Trophoblast cell (in vitro differentiated cells and primary cell): Measurements from ENCODE around the gene TINAGL1.

ENCODE experiments used
- DNase-seq, 2 donors: peaks; one replicate each; pipeline ENCODE4 v3.0.0-alpha.2; 2016
- H2AFZ ChIP-seq: 2 replicates; pipeline ENCODE4 v1.6.1; 2013; ENCODE audit warnings: low read length, moderate library complexity, mild to moderate bottlenecking; ENCODE audit not compliant: insufficient read depth, poor library complexity
- H2AK5ac ChIP-seq: 2 replicates; pipeline ENCODE4 v1.6.1; 2013; ENCODE audit warnings: mild to moderate bottlenecking, low read length
- H2BK120ac ChIP-seq: 2 replicates; pipeline ENCODE4 v1.6.1; 2013; ENCODE audit warnings: low read length, mild to moderate bottlenecking, moderate library complexity; ENCODE audit not compliant: insufficient read depth, poor library complexity
- H2BK12ac ChIP-seq: 2 replicates; pipeline ENCODE4 v1.6.1; 2013; ENCODE audit warnings: mild to moderate bottlenecking, low read length, moderate library complexity
- H2BK5ac ChIP-seq: 2 replicates; pipeline ENCODE4 v1.6.1; 2013; ENCODE audit warnings: low read length, low read depth, moderate library complexity, mild to moderate bottlenecking; ENCODE audit not compliant: poor library complexity
- H3K14ac ChIP-seq: 2 replicates; pipeline ENCODE4 v1.6.1; 2013; ENCODE audit warnings: mild to moderate bottlenecking, low read length
- H3K18ac ChIP-seq: 2 replicates; pipeline ENCODE4 v1.6.1; 2013; ENCODE audit warnings: mild to moderate bottlenecking, low read length
- H3K23ac ChIP-seq: 2 replicates; pipeline ENCODE4 v1.6.1; 2013; ENCODE audit warnings: low read length
- H3K27ac ChIP-seq: 2 replicates; pipeline ENCODE4 v1.5.1; 2013; ENCODE audit warnings: low read depth, mild to moderate bottlenecking, inconsistent platforms, low read length, moderate library complexity
- H3K27me3 ChIP-seq: 2 replicates; pipeline ENCODE4 v1.6.1; 2013; ENCODE audit warnings: inconsistent platforms, mild to moderate bottlenecking, low read length, moderate library complexity; ENCODE audit not compliant: insufficient read depth
- H3K36me3 ChIP-seq, 2 experiments: 1 replicate in 1 of 2; 2 replicates in 1 of 2; pipeline ENCODE4 v1.6.1; 2013; ENCODE audit warnings: low read length in 2 of 2, mild to moderate bottlenecking in 2 of 2, moderate library complexity in 1 of 2; ENCODE audit not compliant: insufficient read depth in 2 of 2, control insufficient read depth in 1 of 2
- H3K4ac ChIP-seq: 2 replicates; pipeline ENCODE4 v1.6.1; 2013; ENCODE audit warnings: low read depth, mild to moderate bottlenecking, low read length, moderate library complexity
- H3K4me1 ChIP-seq, 2 experiments: 1 replicate in 1 of 2; 2 replicates in 1 of 2; pipeline ENCODE4 v1.6.1; 2013; ENCODE audit warnings: low read length in 2 of 2, mild to moderate bottlenecking in 2 of 2, moderate library complexity in 1 of 2; ENCODE audit not compliant: insufficient read depth in 2 of 2, control insufficient read depth in 1 of 2
- H3K4me2 ChIP-seq: 2 replicates; pipeline ENCODE4 v1.6.1; 2013; ENCODE audit warnings: inconsistent platforms, mild to moderate bottlenecking, low read length, moderate library complexity
- H3K4me3 ChIP-seq: 2 replicates; pipeline ENCODE4 v1.5.1; 2013; ENCODE audit warnings: mild to moderate bottlenecking, low read depth, low read length, inconsistent platforms
- H3K79me1 ChIP-seq: one replicate; pipeline ENCODE4 v1.6.1; 2013; ENCODE audit warnings: low read length
- H3K79me2 ChIP-seq: 2 replicates; pipeline ENCODE4 v1.6.1; 2013; ENCODE audit warnings: low read length, mild to moderate bottlenecking; ENCODE audit not compliant: control insufficient read depth, insufficient read depth, poor library complexity
- H3K9ac ChIP-seq: 2 replicates; pipeline ENCODE4 v1.6.1; 2013; ENCODE audit warnings: mild to moderate bottlenecking, low read length
- H3K9me3 ChIP-seq: 2 replicates; pipeline ENCODE4 v1.6.1; 2013; ENCODE audit warnings: low read depth, mild to moderate bottlenecking, control low read depth, inconsistent platforms, low read length; ENCODE audit not compliant: insufficient read depth
- H4K12ac ChIP-seq: 2 replicates; pipeline ENCODE4 v1.6.1; 2013; ENCODE audit warnings: low read depth, mild to moderate bottlenecking, low read length, moderate library complexity
- H4K8ac ChIP-seq: 2 replicates; pipeline ENCODE4 v1.6.1; 2013; ENCODE audit warnings: low read depth, mild to moderate bottlenecking, low read length, moderate library complexity
- H4K91ac ChIP-seq: one replicate; pipeline ENCODE4 v1.6.1; 2013; ENCODE audit warnings: low read depth, mild to moderate bottlenecking, low read length, moderate library complexity
- WGBS: extraction: QIAGEN DNeasy Blood & Tissue Kit; methylation state at CpG from one replicate; pipeline ENCODE4 v1.1.7; 2013; ENCODE audit warnings: missing lambda C conversion rate; ENCODE audit not compliant: insufficient read length, insufficient coverage; ENCODE audit errors: extremely low coverage; 5-methylcytosine and 5-hydroxymethylcytosine counted together

TINAGL1 gene

GRCh38 chr1:31614414-31615005 lies 38.2 kb downstream of the TINAGL1 start:
- Histone ChIP-seq H4K91ac (no peak overlapping the region), H3K9me3 (no peaks in the 10 kb centered on the region), H4K12ac (no peak overlapping the region), H2AK5ac (no peak overlapping the region), H2BK5ac (no peak overlapping the region), H3K27me3 (no peaks in the 10 kb centered on the region), H3K4me2 (no peak overlapping the region), H4K8ac (no peak overlapping the region), H3K23ac (no peak overlapping the region), H3K18ac (no peak overlapping the region), H3K4me1 (peaks cover 13 to 21% of the 10 kb centered on the region in 2 experiments), H3K14ac (no peak overlapping the region), H3K79me1 (peaks cover 9% of the 10 kb centered on the region), H3K79me2 (peaks cover 4% of the 10 kb centered on the region), H2BK120ac (no peak overlapping the region), H3K36me3 (no peaks in the 10 kb centered on the region), H2BK12ac (peak overlapping the region; percentile 20), H3K9ac (no peak overlapping the region), H3K27ac (no peak overlapping the region), H3K4me3 (no peak overlapping the region), H3K4ac (no peak overlapping the region), H2AFZ (no peak overlapping the region)
- no CpG with 5 or more reads among the region's 8 CpGs for WGBS
- no peak for DNase-seq

DNA sequence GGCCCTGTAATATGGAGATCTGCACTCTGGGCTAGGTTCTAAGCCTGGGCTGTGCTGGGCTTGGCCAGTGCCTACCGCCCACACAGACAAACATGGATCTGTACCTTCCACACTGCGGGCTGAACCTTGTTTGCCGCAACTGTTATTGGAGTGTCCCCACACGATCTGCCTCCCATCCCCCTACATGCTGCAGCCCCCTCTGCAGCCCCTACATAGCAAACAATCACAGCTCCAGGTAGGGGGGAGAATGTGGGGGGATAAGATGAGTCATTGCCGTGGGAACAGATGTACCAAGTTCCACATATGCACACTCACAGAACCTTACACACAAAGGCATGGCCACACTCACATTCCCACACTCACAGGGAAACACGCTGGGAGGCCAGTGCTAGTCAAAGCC lies 39.1 kb downstream of the TINAGL1 start:
- WGBS: no CpG with 5 or more reads among the region's 6 CpGs
- H3K27ac ChIP-seq: no peak overlapping the region

GRCh38 chr1:31615939-31616338 lies 39.6 kb downstream of the TINAGL1 start:
- Histone ChIP-seq H3K18ac (no peak overlapping the region), H2BK5ac (no peak overlapping the region), H4K8ac (no peak overlapping the region), H3K4ac (no peak overlapping the region), H2AFZ (no peak overlapping the region), H3K79me2 (peaks cover 4% of the 10 kb centered on the region), H3K23ac (no peak overlapping the region), H3K27me3 (no peaks in the 10 kb centered on the region), H3K9me3 (peaks cover 3% of the 10 kb centered on the region), H3K9ac (no peak overlapping the region), H3K4me3 (no peak overlapping the region), H4K91ac (no peak overlapping the region), H3K27ac (no peak overlapping the region), H3K36me3 (no peaks in the 10 kb centered on the region), H2AK5ac (no peak overlapping the region), H2BK120ac (no peak overlapping the region), H2BK12ac (no peak overlapping the region), H3K79me1 (peaks cover 11% of the 10 kb centered on the region), H4K12ac (no peak overlapping the region), H3K14ac (no peak overlapping the region), H3K4me2 (no peak overlapping the region), H3K4me1 (peaks cover 13 to 21% of the 10 kb centered on the region in 2 experiments)
- DNase-seq: no peak
- no CpG with 5 or more reads among the region's 2 CpGs for WGBS

More for the DNA sequence above, 39.1 kb downstream of the TINAGL1 start:
- no peak overlapping the region for H3K9ac ChIP-seq
- peak overlapping the region; percentile 17 for H4K91ac ChIP-seq
- no peak overlapping the region for H2AFZ ChIP-seq
- H3K4me1 ChIP-seq: peaks cover 13 to 21% of the 10 kb centered on the region in 2 experiments
- no peak overlapping the region for H3K4me3 ChIP-seq
- H3K79me1 ChIP-seq: peaks cover 11% of the 10 kb centered on the region
- H3K14ac ChIP-seq: peak overlapping the region; percentile 26
- no peak overlapping the region for H4K8ac ChIP-seq
- H2BK120ac ChIP-seq: no peak overlapping the region
- H3K9me3 ChIP-seq: no peaks in the 10 kb centered on the region
- H4K12ac ChIP-seq: no peak overlapping the region
- no peak overlapping the region for H3K4ac ChIP-seq
- no peak overlapping the region for H3K23ac ChIP-seq
- no peak overlapping the region for H2BK5ac ChIP-seq
- no peaks in the 10 kb centered on the region for H3K36me3 ChIP-seq
- no peaks in the 10 kb centered on the region for H3K27me3 ChIP-seq
- DNase-seq: no peak
- H2BK12ac ChIP-seq: no peak overlapping the region
- no peak overlapping the region for H3K4me2 ChIP-seq
- no peak overlapping the region for H3K18ac ChIP-seq
- H3K79me2 ChIP-seq: peaks cover 4% of the 10 kb centered on the region
- peak overlapping the region; percentile 41 for H2AK5ac ChIP-seq

DNA sequence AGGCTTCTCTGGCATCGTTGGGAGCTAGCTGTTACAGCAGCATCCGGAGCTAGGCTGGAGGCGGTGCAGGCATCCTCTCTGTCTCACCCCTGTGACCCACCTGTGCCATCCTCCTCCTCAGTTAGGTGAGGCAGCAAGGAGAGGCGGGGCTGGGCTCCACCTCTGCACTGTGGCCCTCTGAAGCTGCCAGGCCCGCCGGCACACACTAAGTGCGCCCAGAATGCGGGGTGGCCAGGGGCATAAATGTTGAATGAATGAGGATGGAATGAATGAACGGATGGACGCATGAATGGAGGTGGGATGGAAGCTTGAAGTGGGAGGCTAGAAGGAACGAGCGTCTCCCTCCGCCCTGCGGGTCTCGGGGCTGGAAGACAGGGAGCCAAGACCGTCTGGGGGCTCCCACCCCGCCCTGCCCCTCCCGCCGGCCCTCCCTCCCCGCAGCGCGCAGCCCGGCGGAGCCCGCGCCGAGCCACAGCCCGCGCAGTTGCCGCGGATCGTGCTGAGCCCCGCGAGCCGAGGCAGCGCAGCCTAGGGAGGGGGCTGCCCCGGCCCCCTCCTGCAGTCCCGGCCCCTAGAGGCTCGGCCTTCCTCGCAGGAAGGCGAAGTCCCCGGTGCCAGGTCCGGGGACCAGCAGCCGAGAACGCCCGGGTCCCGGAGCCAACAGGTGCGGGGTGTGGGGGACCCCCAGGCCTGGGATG lies 41.1 kb downstream of the TINAGL1 start, which contains the start of gene HCRTR1:
Gene HCRTR1, plus strand, starts transcription at position 472 of the 698 bp plus-strand sequence. CDS start 1,504 bp downstream, outside the sequence.
- Histone ChIP-seq H4K8ac (peak within 1 kb of the TSS; percentile 66), H3K4ac (peak within 1 kb of the TSS; percentile 56)

More for the DNA sequence above, 41.1 kb downstream of the TINAGL1 start, which contains the start of gene HCRTR1:
- peak within 1 kb of the TSS; percentile 87 for H2BK12ac ChIP-seq
- H3K79me2 ChIP-seq: peaks cover 4% of the 10 kb centered on the region
- no peak within 1 kb of the TSS for H2AK5ac ChIP-seq
- H3K4me1 ChIP-seq: peaks cover 13 to 21% of the 10 kb centered on the region in 2 experiments
- no peaks in the 10 kb centered on the region for H3K36me3 ChIP-seq
- no peak within 1 kb of the TSS for H3K27ac ChIP-seq
- peak within 1 kb of the TSS; percentile 63 for H3K14ac ChIP-seq
- peak within 1 kb of the TSS; percentile 44 for H3K9ac ChIP-seq
- H3K18ac ChIP-seq: peak within 1 kb of the TSS; percentile 83
- peaks cover 15% of the 10 kb centered on the region for H3K79me1 ChIP-seq
- DNase-seq: no peak
- H3K9me3 ChIP-seq: peaks cover 3% of the 10 kb centered on the region
- peak within 1 kb of the TSS; percentile 4 for H2BK5ac ChIP-seq
- no peak within 1 kb of the TSS for H3K23ac ChIP-seq
- H4K91ac ChIP-seq: peak within 1 kb of the TSS; percentile 75
- H3K27me3 ChIP-seq: no peaks in the 10 kb centered on the region
- no CpG with 5 or more reads among the region's 48 CpGs for WGBS
- H3K4me2 ChIP-seq: peak within 1 kb of the TSS; percentile 91
- peak within 1 kb of the TSS; percentile 73 for H2AFZ ChIP-seq
- H3K4me3 ChIP-seq: peak within 1 kb of the TSS; percentile 74
- H4K12ac ChIP-seq: peak within 1 kb of the TSS; percentile 50
- H2BK120ac ChIP-seq: peak within 1 kb of the TSS; percentile 75
